ENCODE measurements around the gene MAP3K13. TPM values are rescaled to one million over a fixed set of nuclear protein-coding genes. Genes with fewer than 3 reads are reported as not detected.
"Not testable (repeated sequence)": the region's sequence is repeated elsewhere in the genome, so short reads cannot be mapped to it uniquely, and the experiment has no call there.

MAP3K13 gene
- total RNA-seq, 4 donors from 2014 or later = 15.1 to 30.2 (median 24.0) TPM

DNA sequence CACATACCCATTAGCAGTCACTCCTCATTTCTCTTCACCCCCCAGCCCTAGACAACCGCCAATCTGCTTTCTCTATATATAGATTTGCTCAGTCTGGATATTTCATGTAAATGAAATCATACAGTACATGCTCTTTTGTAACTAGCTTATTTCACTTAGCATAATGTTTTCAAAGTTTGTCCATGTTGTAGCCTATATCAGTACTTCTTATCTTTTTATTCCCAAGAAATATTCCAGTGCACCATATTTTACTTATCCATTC, 3.1 kb downstream of the MAP3K13 start:
- no peak overlapping the region for H3K27ac ChIP-seq
- peaks cover 0 to 37% (median 6%) of the 10 kb centered on the region in 3 donors for H3K4me1 ChIP-seq
- DNase-seq = no peak
- H3K36me3 ChIP-seq = no peaks in the 10 kb centered on the region
- TF ChIP-seq CTCF (IDR thresholded peaks at IDR 0.05) (no peak), POLR2A (IDR thresholded peaks at IDR 0.05) (no peak)
- intact Hi-C loops (cut with DNase I) = no loop called here
- H3K27me3 ChIP-seq = no peaks in the 10 kb centered on the region
- H3K4me3 ChIP-seq = no peak overlapping the region
- 89 to 91% methylated on average over 1 of the region's 1 CpG for WGBS, 2 donors
- H3K9me3 ChIP-seq = no peaks in the 10 kb centered on the region

- Histone ChIP-seq H3K27ac (no peak overlapping the region), H3K36me3 (no peaks in the 10 kb centered on the region), H3K27me3 (no peaks in the 10 kb centered on the region), H3K4me3 (no peak overlapping the region), H3K9me3 (no peaks in the 10 kb centered on the region), H3K4me1 (peaks cover 0 to 37% (median 6%) of the 10 kb centered on the region in 3 donors)
- intact Hi-C loops (cut with DNase I) = no loop called here
- DNase-seq = no peak
- TF ChIP-seq CTCF (IDR thresholded peaks at IDR 0.05) = no peak
- no peak for TF ChIP-seq POLR2A (IDR thresholded peaks at IDR 0.05)
Measured at GRCh38 chr3:185366913-185367312, 4.0 kb downstream of the MAP3K13 start.

DNA sequence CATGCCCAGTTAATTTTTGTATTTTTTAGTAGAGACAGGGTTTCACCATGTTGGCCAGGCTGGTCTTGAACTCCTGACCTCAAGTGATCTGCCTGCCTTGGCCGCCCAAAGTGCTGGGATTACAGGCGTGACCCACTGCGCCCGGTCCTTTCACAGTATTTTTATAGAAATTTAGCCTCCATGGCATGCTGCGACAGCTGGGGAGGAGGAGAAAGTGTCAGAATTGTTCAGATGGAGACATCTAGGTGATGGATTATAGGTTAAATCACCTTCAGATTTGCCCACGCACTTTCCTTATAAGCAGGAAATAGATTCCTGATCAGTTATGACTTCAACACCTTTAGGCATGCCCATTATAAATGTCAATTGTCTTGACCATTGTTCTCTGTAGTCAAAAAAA, 7.4 kb downstream of the MAP3K13 start:
- H3K36me3 ChIP-seq; H3K27me3 ChIP-seq; H3K4me3 ChIP-seq; intact Hi-C loops (cut with DNase I); DNase-seq; H3K9me3 ChIP-seq; H3K27ac ChIP-seq; H3K4me1 ChIP-seq: not testable (repeated sequence)
- WGBS, 2 donors = 88 to 90% methylated on average over 2 to 6 of the region's 6 CpGs

DNA sequence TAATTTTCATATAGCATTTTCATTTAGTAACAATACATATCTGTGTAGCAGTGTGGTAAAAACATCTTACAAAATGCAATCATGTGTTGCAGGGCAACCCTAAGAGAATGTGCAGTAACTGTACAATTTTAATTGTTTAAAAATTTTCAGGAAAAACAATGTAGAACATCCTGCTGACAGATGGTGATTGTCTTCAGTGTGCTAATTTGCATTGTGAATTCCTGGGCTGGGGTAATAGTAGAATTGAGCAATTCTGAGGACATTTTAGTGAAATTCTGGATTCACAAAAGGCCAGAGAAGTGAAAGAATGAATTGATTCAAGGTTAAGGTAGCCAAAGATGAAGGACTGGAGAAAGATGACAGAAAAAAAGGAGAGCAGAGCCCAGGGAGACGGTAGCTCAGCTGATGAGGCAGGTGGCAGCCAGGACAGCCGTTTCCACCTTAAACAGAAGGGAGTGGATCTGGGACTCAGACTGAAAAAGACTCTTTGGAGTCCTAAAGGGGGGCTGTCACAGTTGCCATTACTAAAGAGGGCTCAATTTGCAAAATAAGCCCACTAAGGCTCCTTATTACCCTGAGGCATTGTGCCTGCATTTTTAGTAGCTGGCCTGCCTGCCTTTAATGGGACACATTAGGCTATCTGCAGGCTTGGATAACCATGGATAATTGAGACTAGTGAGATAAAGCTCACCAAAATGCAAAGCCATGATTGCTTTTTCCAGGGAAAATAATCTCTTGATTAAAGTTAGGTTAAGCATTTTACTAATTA, 8.6 kb downstream of the MAP3K13 start:
- DNase-seq = no peak
- no peaks in the 10 kb centered on the region for H3K27me3 ChIP-seq
- no peak overlapping the region for H3K4me3 ChIP-seq
- no peaks in the 10 kb centered on the region for H3K9me3 ChIP-seq
- H3K36me3 ChIP-seq = no peaks in the 10 kb centered on the region
- intact Hi-C loops (cut with DNase I) = no loop called here
- TF ChIP-seq CTCF (IDR thresholded peaks at IDR 0.05) (no peak), POLR2A (IDR thresholded peaks at IDR 0.05) (no peak)
- no peaks in the 10 kb centered on the region for H3K4me1 ChIP-seq
- no peak overlapping the region for H3K27ac ChIP-seq
- 61 to 87% methylated on average over 1 to 2 of the region's 2 CpGs for WGBS, 2 donors

GRCh38 chr3:185381320-185382058, 18.6 kb downstream of the MAP3K13 start:
- TF ChIP-seq POLR2A (IDR thresholded peaks at IDR 0.05) (no peak), CTCF (IDR thresholded peaks at IDR 0.05) (no peak)
- DNase-seq = no peak

More at GRCh38 chr3:185381320-185382058, 18.6 kb downstream of the MAP3K13 start:
- H3K27me3 ChIP-seq = no peaks in the 10 kb centered on the region
- no peaks in the 10 kb centered on the region for H3K9me3 ChIP-seq
- no peak overlapping the region for H3K27ac ChIP-seq
- 48 to 79% methylated on average over 2 of the region's 2 CpGs for WGBS, 2 donors
- no peaks in the 10 kb centered on the region for H3K36me3 ChIP-seq
- H3K4me1 ChIP-seq = no peaks in the 10 kb centered on the region
- H3K4me3 ChIP-seq = no peak overlapping the region
- intact Hi-C loops (cut with DNase I) = no loop called here

Measured in esophagus squamous epithelium (tissue), 5 donors.